ENCODE results near the gene GPR155. TPM values are rescaled to one million over a fixed set of nuclear protein-coding genes. Genes with fewer than 3 reads are reported as not detected.

GPR155 gene
- total and polyA plus RNA-seq, 9 of the 15 experiments (the other 6 are each of a cell fraction or from before 2014, with no cell fraction given), result 0.04 to 0.40 (median 0.11) TPM; not detected in 1

GRCh38 chr2:174516501-174517378, 29.9 kb upstream of the GPR155 start:
- Histone ChIP-seq H4K20me1 (replicated peaks; ENCODE audit: control insufficient read depth, insufficient read depth, low read length) (no peaks in the 10 kb centered on the region), H3K9ac (ENCODE audit: insufficient read depth in 1 of 2, low read depth in 2 of 2, low read length in 2 of 2) (no peak overlapping the region), H3K27me3 (ENCODE audit: control insufficient read depth in 2 of 2, insufficient read depth in 2 of 2, low read length in 2 of 2) (peaks cover 21 to 38% of the 10 kb centered on the region in 2 experiments; a peak in 4 of 5 replicates), H3K9me3 (replicated peaks; ENCODE audit: control insufficient read depth, insufficient read depth, low read depth, low read length) (no peaks in the 10 kb centered on the region), H3K4me3 (no peak overlapping the region), H3K27ac (ENCODE audit: extremely low read depth, low read depth, low read length) (no peak overlapping the region), H2AFZ (ENCODE audit: low read depth, low read length) (no peak overlapping the region), H3K4me2 (ENCODE audit: insufficient read depth, low read length) (no peak overlapping the region), H3K36me3 (ENCODE audit: control insufficient read depth, insufficient read depth, low read length) (no peaks in the 10 kb centered on the region), H3K4me1 (replicated peaks in 1 of 2; ENCODE audit: control insufficient read depth in 2 of 2, insufficient read depth in 2 of 2, low read length in 2 of 2) (no peaks in the 10 kb centered on the region), H3K9me1 (ENCODE audit: control insufficient read depth, insufficient read depth, low read length) (peaks cover 2% of the 10 kb centered on the region), H3K79me2 (ENCODE audit: control insufficient read depth, insufficient read depth, low read length) (no peaks in the 10 kb centered on the region)
- 3% methylated on average over 5 of the region's 5 CpGs for WGBS (ENCODE audit: insufficient coverage, low coverage, missing lambda C conversion rate)
- ChIA-PET POLR2A (no interaction called here), CTCF (ENCODE audit: low intra/inter-chr PET ratio) (no interaction called here)
- DNase-seq (ENCODE audit: extremely low read depth in 1 of 4, low spot score in 3 of 4) (peak in 2 of 4 experiments; percentile 8 to 23), FAIRE-seq (no peak), ATAC-seq (no peak; the same call in 2 of the 3 replicates)
- no TSS peak for BruUV-seq (replicated peaks)
- in situ Hi-C loops (cut with MboI), result no loop called here
- intact Hi-C loops (cut with micrococcal nuclease), result no loop called here
- TF ChIP-seq HMG20B (CRISPR knock-in tag; IDR thresholded peaks at IDR 0.05), result no peak
- TF ChIP-seq PTRF (tag; IDR thresholded peaks at IDR 0.05), result no peak
- TF ChIP-seq PBX2 (CRISPR knock-in tag; IDR thresholded peaks at IDR 0.05; ENCODE audit: low read depth), result no peak
- peak; percentile 36; the same call in 1 of the 2 replicates for TF ChIP-seq PBX2 (tag; conservative IDR thresholded peaks at IDR 0.05; ENCODE audit: low read depth)
- no peak for TF ChIP-seq PURB (CRISPR knock-in tag; IDR thresholded peaks at IDR 0.05; ENCODE audit: low read depth)
- TF ChIP-seq MEIS2 (IDR thresholded peaks at IDR 0.05; ENCODE audit: partially characterized antibody), result peak; percentile 24
- no peak for TF ChIP-seq RBFOX2 (IDR thresholded peaks at IDR 0.05; ENCODE audit: low read depth, low read length)
- TF ChIP-seq TCF3 (CRISPR knock-in tag; IDR thresholded peaks at IDR 0.05), result peak; percentile 50; the same call in 1 of the 2 replicates
- no peak for TF ChIP-seq SMAD4 (CRISPR knock-in tag; conservative IDR thresholded peaks at IDR 0.05)
- peak; percentile 42; the same call in 1 of the 2 replicates for TF ChIP-seq CBFA2T3 (IDR thresholded peaks at IDR 0.05)
- no peak for TF ChIP-seq PHTF2 (CRISPR knock-in tag; IDR thresholded peaks at IDR 0.05)
- peak; percentile 29; the same call in 1 of the 2 replicates for TF ChIP-seq SPI1 (IDR thresholded peaks at IDR 0.05; ENCODE audit: borderline replicate concordance, low read depth, low read length)

All from K562 (cell line).